Stimulated activated CD8-positive, alpha-beta memory T cell treated with anti-CD3 and anti-CD28 coated beads, Interleukin-7, amount 100 ng/mL, for 4 hours (primary cell): ENCODE measurements around the gene EVI5.
"Not testable (repeated sequence)": the region's sequence is repeated elsewhere in the genome, so short reads cannot be mapped to it uniquely, and the experiment has no call there.

Experiments used
- DNase-seq, 2 donors: peaks; one replicate each; pipeline ENCODE4 v3.0.0-alpha.2; 2020; ENCODE audit warnings: low read depth in 2 of 2

Gene EVI5

DNA sequence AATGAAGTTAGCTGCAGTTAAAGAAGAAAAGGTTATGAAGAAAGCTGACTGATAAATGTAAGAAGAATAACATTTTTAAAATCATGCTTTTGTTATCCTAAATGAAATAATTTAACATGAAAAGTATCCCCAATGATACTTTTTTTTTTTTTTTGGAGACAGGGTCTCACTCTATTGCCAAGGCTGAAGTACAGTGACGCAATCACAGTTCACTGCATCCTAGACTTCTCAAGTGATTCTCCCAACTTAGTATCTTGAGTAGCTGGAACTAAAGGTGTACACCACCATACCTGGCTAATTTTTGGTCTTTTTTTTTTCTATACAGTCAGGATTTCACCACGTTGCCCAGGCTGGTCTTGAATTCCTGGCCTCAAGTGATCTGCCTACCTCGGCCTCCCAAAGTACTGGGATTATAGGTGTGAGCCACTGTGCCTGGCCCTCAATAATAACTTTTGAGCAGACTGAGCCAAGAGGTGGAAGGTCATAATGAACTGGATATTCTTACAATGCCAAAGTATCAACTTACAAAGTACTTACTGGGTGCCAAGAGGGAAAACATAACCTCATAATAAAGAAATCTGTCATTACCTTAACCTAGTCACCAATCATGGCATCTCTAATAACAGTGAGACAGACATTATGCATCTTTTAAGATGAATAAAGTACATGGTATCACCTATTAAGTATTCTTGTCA is 94.5 kb downstream of the EVI5 start:
- DNase-seq, result no peak

DNA sequence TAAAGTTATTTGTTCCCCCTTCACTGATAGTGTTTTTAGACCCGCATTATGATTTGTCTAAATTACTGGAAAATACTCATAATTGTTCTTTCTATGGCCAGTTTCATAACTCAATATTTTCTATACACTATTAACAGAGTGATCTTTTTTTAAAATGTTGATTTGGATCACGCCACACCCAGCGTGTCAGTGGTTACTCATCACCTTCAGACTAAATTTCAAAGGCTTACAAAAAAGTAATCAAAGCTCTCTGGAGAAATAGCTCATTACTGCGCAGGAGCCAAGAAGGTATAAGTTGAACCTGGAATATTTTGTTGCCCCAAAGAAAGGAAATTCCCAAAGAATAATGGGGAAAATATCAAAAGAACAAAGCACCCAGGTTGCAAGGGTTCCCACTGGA is 104.9 kb downstream of the EVI5 start:
- DNase-seq, result no peak

DNA sequence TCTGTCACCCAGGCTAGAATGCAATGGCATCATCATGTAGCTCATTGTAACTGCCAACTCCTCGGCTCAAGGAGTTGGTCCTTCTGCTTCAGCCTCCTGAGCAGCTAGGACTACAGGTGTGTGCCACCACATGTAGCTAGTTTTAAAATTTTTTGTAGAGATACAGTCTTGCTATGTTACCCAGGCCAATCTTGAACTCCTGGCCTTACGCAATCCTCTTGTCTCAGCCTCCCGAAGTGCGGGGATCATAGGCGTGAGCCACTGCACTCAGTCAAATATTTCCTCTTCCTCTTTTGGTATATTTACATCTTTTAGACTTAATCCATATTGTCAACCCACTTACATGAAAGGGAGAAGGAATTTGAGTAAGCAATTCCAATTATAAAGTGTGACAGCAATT is 121.1 kb downstream of the EVI5 start:
- no peak for DNase-seq

DNA sequence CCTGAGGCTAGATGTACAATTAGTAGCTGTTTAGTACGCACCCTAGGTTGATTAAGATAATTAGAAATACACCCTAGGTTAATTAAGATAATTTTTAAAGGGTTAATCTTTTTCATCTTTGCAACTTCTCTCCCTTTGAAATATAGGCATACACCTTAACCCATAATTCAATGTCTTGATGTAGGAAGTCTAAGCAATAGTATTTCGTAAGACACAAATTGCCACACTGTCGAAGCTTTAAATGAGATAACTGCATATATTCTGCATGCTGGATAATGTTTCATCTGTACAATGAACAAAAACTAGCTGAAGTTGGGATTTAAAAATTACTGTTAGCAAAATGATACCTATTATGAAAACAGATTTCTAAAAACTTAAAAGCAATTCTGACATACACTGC is 122.9 kb downstream of the EVI5 start:
- no peak for DNase-seq

DNA sequence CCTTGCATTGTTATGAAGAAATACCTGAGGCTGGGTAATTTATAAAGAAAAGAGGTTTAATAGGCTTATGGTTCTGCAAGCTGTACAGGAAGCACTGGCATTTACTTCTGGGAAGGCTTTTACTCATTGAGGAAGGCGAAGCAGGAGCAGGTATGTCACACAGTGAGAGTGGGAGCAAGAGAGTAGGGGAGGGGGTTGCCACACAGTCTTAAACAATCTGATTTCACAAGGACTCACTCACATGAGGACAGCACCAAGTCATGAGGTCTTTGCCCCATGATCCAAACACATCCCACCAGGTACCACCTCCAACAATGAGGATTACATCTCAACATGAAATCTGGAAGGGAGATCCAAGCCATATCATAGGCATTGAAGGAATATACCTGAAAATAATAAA is 127.2 kb downstream of the EVI5 start:
- no peak for DNase-seq

DNA sequence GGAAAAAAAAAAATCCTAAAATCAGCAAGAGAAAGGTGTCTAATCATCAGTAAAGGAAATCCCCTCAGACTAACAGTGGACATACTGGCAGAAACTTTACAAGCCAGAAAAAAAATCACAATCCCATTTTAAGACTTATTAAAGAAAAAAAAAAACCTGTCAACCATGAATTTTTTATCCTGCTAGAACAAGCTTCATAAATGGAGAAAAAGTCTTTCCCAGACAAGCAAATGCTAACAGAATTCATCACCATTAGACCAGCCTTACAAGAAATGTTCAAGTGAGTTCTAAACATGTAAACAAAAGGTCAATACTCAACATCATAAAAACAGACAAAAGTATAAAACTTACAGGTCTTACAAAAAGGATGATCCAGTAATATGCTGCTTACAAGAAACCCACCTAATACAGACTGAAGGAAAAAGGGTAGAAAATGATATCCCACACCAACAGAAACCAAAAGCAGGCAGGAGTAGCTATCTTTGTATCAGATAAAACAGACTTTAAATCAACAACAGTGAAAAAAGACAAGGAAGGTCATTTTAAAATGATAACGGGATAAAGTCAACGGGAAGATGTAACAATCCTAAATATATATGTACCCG is 129.6 kb downstream of the EVI5 start:
- DNase-seq, result no peak

DNA sequence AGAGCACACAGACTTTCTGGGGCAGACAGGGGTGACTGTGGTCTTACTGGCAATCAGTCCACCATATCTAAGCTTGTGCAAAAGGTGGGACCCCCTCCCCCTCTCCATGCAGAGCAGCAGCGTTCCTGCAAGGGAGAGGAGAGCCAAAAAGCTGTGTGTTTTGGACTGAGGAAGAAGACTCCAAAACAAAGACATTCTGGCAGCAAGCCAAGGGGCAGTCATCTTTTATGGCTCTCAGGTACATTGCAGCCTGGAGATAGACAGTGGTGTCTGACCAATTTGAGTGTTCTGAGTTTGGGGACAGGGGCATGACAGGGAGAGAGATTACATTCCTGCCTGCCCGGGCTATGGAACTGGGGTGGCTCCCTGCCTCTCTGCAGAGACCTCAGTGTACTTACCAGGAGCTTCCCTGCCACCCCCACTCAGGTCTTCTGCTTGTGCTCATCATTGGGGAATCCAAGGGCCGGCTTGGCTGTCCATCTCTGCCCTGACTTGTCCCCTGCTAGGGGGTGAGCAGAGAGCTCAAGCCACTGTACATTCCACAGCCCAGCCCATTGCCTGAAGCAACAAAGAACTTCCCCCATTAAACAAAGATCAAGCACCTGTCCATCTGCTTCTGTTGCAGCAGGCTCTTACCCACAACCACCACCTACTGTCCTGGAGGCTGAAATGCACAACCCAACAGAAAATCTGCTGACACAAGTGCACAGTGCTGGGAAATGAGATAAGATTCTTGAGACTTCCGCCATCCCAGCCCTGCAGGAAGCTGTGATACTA is 131.1 kb downstream of the EVI5 start:
- no peak for DNase-seq

DNA sequence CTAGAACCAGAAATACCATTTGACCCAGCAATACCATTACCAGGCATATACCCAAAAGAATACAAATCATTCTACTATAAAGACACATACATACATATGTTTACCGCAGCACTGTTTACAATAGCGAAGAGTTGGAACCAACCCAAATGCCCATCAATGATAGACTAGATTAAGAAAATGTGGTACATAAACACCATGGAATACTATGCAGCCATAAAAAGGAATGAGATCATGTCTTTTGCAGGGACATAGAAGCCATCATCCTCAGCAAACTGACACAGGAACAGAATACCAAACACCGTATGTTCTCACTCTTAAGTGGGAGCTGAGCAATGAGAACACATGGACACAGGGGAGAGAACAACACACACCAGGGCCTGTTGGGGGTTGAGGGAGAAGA is 144.2 kb downstream of the EVI5 start:
- not testable (repeated sequence) for DNase-seq

DNA sequence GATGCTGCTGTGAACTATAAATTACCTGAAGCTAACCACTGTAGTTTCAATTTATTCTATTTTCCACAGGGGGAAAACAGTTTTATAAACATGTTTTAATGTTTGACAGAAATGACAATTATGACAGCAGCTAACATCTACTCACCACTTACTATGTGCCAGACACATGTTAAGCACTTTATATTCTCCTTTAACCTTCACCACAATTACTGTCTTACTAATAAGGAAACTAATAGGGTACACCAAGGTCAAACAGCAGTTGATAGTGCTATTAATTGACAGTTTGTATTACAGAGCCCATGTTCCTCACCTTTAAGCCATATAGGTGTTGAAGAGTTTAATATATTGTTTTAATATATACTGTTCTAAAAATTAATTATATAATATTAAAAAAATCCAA is 146.4 kb downstream of the EVI5 start:
- DNase-seq, result no peak

DNA sequence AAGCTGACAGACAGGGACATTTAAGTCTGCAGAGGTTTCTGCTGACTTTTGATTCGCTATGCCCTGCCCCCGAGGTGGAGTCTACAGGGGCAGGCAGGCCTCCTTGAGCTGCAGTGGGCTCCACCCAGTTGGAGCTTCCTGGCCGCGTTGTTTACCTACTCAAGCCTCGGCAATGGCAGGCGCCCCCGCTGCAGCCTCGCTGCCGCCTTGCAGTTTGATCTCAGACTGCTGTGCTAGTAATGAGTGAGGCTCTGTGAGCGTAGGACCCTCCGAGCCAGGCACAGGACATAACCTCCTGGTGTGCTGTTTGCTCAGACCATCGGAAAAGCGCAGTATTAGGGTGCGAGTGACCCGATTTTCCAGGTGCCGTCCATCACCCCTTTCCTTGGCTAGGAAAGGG is 149.7 kb downstream of the EVI5 start:
- not testable (repeated sequence) for DNase-seq

DNA sequence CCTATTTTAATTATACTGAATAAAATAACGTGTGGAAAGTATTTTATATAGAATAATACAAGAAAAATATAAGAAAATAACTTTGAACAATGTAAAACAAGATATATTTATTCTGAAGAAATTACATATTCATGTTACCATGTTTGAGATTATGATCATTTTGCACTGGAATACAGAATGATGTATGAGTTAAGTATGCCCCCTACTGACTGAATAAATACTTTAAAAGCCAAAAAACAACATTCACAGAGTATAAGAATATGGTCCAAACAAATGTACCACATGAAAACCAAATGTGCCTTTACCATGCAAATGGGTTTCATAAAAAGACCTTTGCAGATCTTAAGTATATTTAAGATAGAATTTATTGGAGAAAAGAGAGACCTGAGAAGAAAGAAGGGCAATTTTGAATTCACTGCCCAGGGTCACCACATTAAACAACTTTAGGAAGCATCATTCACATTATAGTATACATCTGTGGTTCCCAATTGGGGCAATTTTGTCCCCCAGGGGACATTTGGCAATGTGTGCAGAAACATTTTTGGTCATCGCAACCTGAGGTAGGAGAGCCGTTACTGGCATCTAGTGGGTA is 161.6 kb downstream of the EVI5 start:
- DNase-seq, result no peak

DNA sequence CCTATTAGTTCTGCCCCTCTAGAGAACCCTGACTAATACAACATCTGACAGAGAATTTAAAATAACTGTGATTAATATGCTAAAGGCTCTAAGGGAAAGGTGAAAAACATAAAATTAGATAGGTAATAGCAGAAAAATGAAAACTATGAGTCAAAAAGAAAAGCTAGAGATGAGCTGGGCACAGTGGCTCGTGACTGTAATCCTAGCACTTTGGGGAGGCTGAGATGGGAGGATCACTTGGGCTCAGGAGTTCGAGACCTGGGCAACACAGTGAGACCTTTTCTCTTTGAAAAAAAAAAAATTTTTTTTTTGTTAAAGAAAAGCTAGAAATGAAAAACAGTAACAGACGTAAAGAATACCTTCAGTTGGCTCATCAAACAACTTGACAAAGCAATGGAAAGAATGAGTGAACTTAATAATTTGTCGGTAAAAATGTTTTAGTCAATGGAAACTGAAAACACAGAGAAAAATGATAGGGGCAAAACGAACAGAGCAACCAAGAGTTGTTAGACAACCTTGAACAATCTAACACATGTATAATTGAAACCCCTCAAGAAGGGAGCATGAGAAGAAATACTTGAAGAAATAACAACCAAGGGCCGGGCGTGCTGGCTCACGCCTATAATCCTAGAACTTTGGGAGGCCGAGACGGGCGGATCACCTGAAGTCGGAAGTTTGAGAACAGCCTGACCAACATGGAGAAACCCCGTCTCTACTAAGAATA is 165.3 kb downstream of the EVI5 start:
- no peak for DNase-seq

DNA sequence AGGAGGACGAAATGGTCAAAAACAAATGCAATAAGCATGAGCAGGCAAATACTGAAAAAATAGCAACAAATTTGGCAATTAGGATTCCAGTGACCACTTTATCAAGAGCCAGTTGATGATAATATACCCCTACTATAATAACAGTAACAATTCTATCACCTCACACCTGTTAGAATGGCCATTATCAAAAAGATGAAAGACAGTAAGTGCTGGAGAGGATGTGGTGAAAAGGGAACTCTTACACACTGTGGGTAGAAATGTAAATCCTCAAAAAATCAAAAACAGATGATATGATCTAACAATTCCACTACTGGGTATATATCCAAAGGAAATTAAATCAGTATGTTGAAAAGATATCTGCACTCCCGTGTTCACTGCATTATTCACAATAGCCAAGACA is 183.9 kb downstream of the EVI5 start:
- no peak for DNase-seq

DNA sequence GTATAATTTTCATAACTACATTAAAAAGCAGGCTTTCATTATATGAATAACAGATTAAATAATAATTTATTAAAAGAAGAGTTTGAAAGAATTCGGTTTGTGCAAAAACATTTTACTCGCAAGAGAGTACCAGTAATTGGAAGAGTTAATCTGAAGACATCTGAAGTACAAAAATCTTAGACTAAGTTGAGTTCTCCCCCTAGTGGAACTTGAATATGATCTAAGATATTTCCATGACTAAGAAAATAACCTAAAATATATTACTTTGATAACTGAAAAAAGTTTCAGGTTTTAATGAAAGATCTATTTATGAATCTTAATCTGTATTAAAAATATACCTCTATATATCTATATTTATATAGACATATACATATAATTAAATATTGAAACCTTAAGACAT is 185.7 kb downstream of the EVI5 start:
- DNase-seq, result no peak

DNA sequence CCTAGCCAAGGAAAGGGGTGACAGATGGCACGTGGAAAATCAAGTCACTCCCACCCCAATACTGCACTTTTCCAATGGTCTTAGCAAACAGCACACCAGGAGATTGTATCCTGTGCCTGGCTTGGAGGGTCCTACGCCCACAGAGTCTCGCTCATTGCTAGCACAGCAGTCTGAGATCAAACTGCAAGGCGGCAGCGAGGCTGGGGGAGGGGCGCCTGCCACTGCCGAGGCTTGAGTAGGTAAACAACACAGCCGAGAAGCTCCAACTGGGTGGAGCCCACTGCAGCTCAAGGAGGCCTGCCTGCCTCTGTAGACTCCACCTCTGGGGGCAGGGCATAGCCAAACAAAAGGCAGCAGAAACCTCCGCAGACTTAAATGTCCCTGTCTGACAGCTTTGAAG is 195.5 kb downstream of the EVI5 start:
- not testable (repeated sequence) for DNase-seq

DNA sequence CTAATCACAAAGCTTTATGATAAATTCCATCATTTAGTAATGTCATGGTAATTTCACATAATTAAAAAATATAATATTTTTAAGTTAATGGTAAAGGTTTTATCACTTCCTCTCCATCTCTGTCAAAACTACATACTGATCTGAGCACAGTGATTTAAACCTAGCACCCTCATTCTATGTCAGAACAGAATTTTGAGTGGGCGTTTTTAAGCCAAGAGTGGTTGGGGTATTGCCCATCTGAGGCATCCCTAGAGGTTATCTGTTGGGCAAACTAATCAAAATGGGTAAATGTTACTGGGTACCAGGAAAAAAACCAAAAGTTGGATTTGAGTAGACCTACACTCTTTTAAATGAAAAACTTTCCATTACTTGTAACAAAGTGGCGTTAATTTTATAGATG is 197.5 kb downstream of the EVI5 start:
- DNase-seq, result no peak

DNA sequence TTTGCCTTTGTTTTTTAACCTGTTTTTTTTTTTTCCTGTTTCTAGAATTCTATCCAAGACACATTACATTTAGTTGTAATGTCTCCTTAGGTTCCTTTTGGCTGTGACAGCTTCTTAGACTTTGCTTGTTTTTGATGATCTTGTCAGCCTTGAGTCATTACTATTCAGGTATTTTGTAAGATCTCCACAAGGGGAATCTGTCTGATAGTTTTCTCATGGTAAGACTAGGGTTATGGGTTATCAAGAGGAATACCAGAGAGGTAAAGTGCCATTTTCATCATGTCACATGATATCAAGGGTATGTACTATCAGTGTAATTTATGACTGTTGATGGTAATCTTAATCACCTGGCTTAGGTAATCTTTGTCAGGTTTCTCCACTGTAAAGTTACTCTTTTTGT is 199.1 kb downstream of the EVI5 start:
- no peak for DNase-seq

DNA sequence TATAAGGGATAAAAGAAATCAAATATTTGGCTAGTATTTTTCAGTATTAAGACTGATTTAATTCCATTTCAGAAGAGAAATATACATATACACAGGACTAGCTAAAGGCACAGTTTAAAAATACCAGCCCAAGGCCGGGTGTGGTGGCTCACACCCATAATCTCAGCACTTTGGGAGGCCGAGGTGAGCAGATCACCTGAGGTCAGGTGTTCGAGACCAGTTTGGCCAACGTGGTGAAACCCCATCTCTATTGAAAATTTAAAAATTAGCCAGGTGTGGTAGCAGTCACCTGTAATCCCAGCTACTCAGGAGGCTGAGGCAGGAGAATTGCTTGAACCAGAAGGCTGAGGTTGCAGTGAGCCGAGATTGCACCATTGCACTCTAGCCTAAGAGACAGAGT is 200.1 kb downstream of the EVI5 start:
- not testable (repeated sequence) for DNase-seq

DNA sequence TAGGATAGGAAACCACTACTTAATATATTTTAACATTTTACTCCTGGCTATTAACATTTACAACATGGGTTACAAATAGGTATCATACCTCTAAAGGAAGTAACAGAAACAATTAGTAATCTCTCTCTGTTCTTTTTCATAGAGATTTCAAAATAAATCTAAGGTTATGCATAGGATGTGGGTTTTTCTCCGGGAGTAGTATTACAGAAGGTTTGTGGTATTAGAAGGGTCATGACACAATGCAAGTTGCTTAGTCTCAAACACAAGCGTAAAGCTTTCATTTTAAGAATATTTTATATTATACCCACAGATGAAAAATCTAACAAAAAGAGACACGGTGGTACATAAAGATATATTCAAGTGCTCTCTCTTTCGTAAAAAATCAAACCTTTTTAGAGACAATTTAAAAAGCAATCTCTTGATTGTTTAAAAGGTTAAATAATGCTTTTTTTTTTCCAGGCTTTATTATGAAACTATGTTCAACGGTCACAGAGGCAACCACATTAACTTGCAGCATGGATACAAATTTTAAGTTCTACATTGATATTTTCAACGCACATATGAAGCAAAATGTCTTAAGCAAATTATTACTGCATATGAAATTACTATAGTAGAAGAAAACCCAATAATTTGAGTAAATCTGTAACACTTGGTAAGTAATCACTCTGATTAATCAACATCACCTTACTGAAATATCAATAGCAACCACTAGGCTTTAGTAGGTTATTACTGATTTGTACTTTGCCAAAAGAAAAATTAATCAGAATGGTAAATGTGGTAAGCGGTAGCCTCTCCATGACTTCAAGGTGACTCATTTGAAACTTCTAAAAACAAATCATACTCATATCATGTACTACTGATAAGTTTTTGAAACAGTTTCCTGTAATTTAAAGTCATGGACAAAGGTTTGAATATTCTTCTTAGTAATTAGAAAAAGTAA is 200.8 kb downstream of the EVI5 start:
- no peak for DNase-seq

DNA sequence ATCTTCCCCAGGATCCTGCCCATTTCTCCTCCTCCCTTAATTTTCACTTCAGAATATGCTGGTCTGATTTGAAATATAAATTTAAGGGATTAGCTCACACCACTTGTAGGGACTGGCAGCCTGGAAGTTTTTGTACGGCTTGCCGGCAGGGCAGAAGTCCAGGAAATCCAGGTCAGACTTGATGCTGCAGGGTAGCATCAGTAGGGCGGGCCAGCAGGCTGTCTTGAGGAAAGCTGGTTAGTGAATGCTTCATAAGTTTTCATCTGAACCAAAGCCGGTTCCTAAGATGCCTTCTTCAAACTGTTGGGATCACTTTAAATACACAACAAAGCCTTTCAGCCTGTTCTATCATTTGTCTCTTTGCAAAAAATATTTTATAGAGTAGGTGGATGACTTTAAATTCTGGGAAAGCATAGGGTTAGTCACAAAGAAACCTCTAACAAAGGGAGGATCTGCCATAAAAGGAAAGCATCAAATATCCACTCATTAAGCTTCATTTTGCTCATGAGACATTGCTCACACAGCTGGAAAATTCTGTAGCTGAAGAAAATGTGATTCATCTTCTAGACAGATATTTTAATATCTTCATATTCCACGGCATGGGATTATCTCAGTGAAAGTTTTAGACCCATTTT is 207.5 kb downstream of the EVI5 start:
- DNase-seq, result no peak
